K562 (cell line): ENCODE data around the gene MRPS33.
"Not testable (repeated sequence)": the region's sequence is repeated elsewhere in the genome, so short reads cannot be mapped to it uniquely, and the experiment has no call there.

Experiments
- CBX2 ChIP-seq: fragments of 200-600 bp; sonication (generic); IDR thresholded peaks from one replicate; pipeline ENCODE4 v1.6.1; 2012; ENCODE audit warnings: mild to moderate bottlenecking, low read length, inconsistent platforms; ENCODE audit not compliant: insufficient read depth, poor library complexity, severe bottlenecking
- TF ChIP-seq, protein P1 (sequence below), 3 experiments: IDR thresholded peaks in 2 of 3; conservative IDR thresholded peaks in 1 of 3; 2 replicates each; pipeline ENCODE4 v1.5.1; 2011 to 2012; ENCODE audit warnings: low read length in 3 of 3, mild to moderate bottlenecking in 3 of 3, control low read depth in 2 of 3, improper control_type of control experiment in 1 of 3, inconsistent platforms in 1 of 3, low read depth in 1 of 3, mixed read lengths in 1 of 3, moderate library complexity in 1 of 3; ENCODE audit not compliant: insufficient read depth in 2 of 3

- TF ChIP-seq, protein P1, sequence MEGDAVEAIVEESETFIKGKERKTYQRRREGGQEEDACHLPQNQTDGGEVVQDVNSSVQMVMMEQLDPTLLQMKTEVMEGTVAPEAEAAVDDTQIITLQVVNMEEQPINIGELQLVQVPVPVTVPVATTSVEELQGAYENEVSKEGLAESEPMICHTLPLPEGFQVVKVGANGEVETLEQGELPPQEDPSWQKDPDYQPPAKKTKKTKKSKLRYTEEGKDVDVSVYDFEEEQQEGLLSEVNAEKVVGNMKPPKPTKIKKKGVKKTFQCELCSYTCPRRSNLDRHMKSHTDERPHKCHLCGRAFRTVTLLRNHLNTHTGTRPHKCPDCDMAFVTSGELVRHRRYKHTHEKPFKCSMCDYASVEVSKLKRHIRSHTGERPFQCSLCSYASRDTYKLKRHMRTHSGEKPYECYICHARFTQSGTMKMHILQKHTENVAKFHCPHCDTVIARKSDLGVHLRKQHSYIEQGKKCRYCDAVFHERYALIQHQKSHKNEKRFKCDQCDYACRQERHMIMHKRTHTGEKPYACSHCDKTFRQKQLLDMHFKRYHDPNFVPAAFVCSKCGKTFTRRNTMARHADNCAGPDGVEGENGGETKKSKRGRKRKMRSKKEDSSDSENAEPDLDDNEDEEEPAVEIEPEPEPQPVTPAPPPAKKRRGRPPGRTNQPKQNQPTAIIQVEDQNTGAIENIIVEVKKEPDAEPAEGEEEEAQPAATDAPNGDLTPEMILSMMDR (IDR thresholded peaks at IDR 0.05 in 2 of 3, conservative IDR thresholded peaks at IDR 0.05 in 1 of 3; ENCODE audit: insufficient read depth in 2 of 3, low read depth in 1 of 3, low read length in 3 of 3), result not testable (repeated sequence)
- not testable (repeated sequence) for TF ChIP-seq CBX2
Observed at GRCh38 chr7:140956997-140957396, 57.8 kb downstream of the MRPS33 start.
